Measurements from ENCODE around the gene JHY. TPM values are rescaled to one million over a fixed set of nuclear protein-coding genes. Genes with fewer than 3 reads are reported as not detected.

Gene JHY
- total RNA-seq, 4 donors from 2014 or later = 10.8 to 22.5 (median 12.8) TPM

GRCh38 chr11:122874991-122875390 is 7.6 kb upstream of the JHY start:
- TF ChIP-seq CTCF (IDR thresholded peaks at IDR 0.05; ENCODE audit: low read depth) = no peak

GRCh38 chr11:122877732-122878131 is 4.8 kb upstream of the JHY start:
- no peak for TF ChIP-seq CTCF (IDR thresholded peaks at IDR 0.05; ENCODE audit: low read depth)

GRCh38 chr11:122879785-122880184 is 2.8 kb upstream of the JHY start:
- TF ChIP-seq CTCF (IDR thresholded peaks at IDR 0.05; ENCODE audit: low read depth) = no peak

- no peak for TF ChIP-seq CTCF (IDR thresholded peaks at IDR 0.05; ENCODE audit: low read depth)
Observed at GRCh38 chr11:122882857-122883645, 492 bp downstream of the JHY start.

- TF ChIP-seq CTCF (IDR thresholded peaks at IDR 0.05; ENCODE audit: low read depth) = no peak
Observed at GRCh38 chr11:122883646-122883979, 1.1 kb downstream of the JHY start.

GRCh38 chr11:122888162-122888561 is 5.6 kb downstream of the JHY start:
- no peak for TF ChIP-seq CTCF (IDR thresholded peaks at IDR 0.05; ENCODE audit: low read depth)

GRCh38 chr11:122893131-122893530 is 10.6 kb downstream of the JHY start:
- TF ChIP-seq CTCF (IDR thresholded peaks at IDR 0.05; ENCODE audit: low read depth) = no peak

All from subcutaneous adipose tissue (tissue), 4 donors.